HEK293T (cell line): ENCODE data around the gene ATXN7.

Experiments
- CTCF ChIA-PET: fragments of 350-600 bp; formaldehyde crosslinking; extraction: SDS; loops from one replicate; lab custom pipeline; 2021; ENCODE audit warnings: antibody characterized with exemption, inconsistent platforms; lab: Yijun Ruan, JAX
- POLR2A ChIA-PET: fragments of 350-600 bp; formaldehyde crosslinking; extraction: SDS; loops from one replicate; lab custom pipeline; 2020; ENCODE audit warnings: antibody characterized with exemption, inconsistent platforms; lab: Yijun Ruan, JAX
- DNase-seq: peaks from one replicate; pipeline ENCODE4 v3.0.0; 2012; ENCODE audit warnings: mixed read lengths; ENCODE audit errors: extremely low spot score
- ARNT ChIP-seq: fragments of 450-650 bp; IDR thresholded peaks from 2 replicates; pipeline ENCODE4 v1.6.1; 2017; ENCODE audit warnings: mild to moderate bottlenecking
- BHLHE40 ChIP-seq: fragments of 450-650 bp; IDR thresholded peaks from 2 replicates; pipeline ENCODE4 v1.6.1; 2016; ENCODE audit warnings: mild to moderate bottlenecking, moderate library complexity, borderline replicate concordance
- CTBP1 ChIP-seq: fragments of 450-650 bp; IDR thresholded peaks from 2 replicates; pipeline ENCODE4 v1.6.1; 2016; ENCODE audit warnings: borderline replicate concordance
- ELF4 ChIP-seq: fragments of 450-650 bp; IDR thresholded peaks from 2 replicates; pipeline ENCODE4 v1.6.1; 2017; ENCODE audit warnings: antibody characterized with exemption
- FOXA1 ChIP-seq: fragments of 450-650 bp; IDR thresholded peaks from 2 replicates; pipeline ENCODE4 v1.6.1; 2016; ENCODE audit warnings: mild to moderate bottlenecking
- FOXK2 ChIP-seq: fragments of 450-650 bp; IDR thresholded peaks from 2 replicates; pipeline ENCODE4 v1.6.1; 2016; ENCODE audit warnings: mild to moderate bottlenecking
- FOXM1 ChIP-seq: fragments of 450-650 bp; IDR thresholded peaks from 2 replicates; pipeline ENCODE4 v1.6.1; 2017; ENCODE audit warnings: mild to moderate bottlenecking, borderline replicate concordance
- HDGF ChIP-seq: fragments of 450-650 bp; IDR thresholded peaks from 2 replicates; pipeline ENCODE4 v1.6.1; 2017; ENCODE audit warnings: antibody characterized with exemption, borderline replicate concordance
- L3MBTL2 ChIP-seq: fragments of 450-650 bp; conservative IDR thresholded peaks from 2 replicates; pipeline ENCODE4 v1.6.1; 2016; ENCODE audit warnings: mild to moderate bottlenecking
- LEF1 ChIP-seq: fragments of 450-650 bp; IDR thresholded peaks from 2 replicates; pipeline ENCODE4 v1.6.1; 2017; ENCODE audit warnings: mild to moderate bottlenecking, borderline replicate concordance
- NFRKB ChIP-seq: fragments of 450-650 bp; IDR thresholded peaks from 2 replicates; pipeline ENCODE4 v1.6.1; 2016; ENCODE audit warnings: mild to moderate bottlenecking, moderate library complexity
- SP1 ChIP-seq: fragments of 450-650 bp; IDR thresholded peaks from 2 replicates; pipeline ENCODE4 v1.6.1; 2017
- SUZ12 ChIP-seq: fragments of 450-650 bp; IDR thresholded peaks from 2 replicates; pipeline ENCODE4 v1.6.1; 2016; ENCODE audit warnings: mild to moderate bottlenecking
- TARDBP ChIP-seq: fragments of 450-650 bp; IDR thresholded peaks from 2 replicates; pipeline ENCODE4 v1.6.1; 2016
- ZNF384 ChIP-seq: fragments of 450-650 bp; IDR thresholded peaks from 2 replicates; pipeline ENCODE4 v1.6.1; 2016
- TF ChIP-seq, protein P1 (sequence below): fragments of 450-650 bp; IDR thresholded peaks from 2 replicates; pipeline ENCODE4 v1.6.1; 2016

Gene ATXN7

DNA sequence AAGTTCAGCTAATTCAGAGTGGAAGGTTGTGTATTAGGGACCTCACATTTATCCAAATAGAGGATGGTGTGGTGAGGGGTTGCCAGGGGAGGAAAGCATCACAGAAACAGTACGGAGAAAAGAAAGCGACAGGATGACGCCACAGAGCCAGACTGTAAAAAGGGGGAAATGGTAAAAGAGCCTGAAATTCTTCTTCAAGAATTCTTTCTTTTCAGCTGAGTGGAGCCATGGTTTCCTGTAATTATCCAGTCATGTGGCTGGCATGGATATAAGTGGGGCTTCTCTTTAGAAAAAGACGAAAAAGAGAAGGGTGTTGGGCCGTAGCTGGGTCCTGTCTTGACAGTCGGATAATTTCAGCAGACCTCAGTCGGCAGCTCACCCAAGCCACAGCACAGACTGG is 184.1 kb downstream of the ATXN7 start:
- ChIA-PET POLR2A (no interaction called here), CTCF (no interaction called here)
- no peak for DNase-seq
- TF ChIP-seq FOXA1 (no peak), ZNF384 (no peak), SUZ12 (no peak), BHLHE40 (no peak), ELF4 (no peak), HDGF (no peak), ARNT (no peak), CTBP1 (no peak), TARDBP (no peak), FOXM1 (no peak), SP1 (no peak), FOXK2 (no peak), NFRKB (no peak), L3MBTL2 (no peak)
- TF ChIP-seq, protein P1, sequence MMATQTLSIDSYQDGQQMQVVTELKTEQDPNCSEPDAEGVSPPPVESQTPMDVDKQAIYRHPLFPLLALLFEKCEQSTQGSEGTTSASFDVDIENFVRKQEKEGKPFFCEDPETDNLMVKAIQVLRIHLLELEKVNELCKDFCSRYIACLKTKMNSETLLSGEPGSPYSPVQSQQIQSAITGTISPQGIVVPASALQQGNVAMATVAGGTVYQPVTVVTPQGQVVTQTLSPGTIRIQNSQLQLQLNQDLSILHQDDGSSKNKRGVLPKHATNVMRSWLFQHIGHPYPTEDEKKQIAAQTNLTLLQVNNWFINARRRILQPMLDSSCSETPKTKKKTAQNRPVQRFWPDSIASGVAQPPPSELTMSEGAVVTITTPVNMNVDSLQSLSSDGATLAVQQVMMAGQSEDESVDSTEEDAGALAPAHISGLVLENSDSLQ: no peak

DNA sequence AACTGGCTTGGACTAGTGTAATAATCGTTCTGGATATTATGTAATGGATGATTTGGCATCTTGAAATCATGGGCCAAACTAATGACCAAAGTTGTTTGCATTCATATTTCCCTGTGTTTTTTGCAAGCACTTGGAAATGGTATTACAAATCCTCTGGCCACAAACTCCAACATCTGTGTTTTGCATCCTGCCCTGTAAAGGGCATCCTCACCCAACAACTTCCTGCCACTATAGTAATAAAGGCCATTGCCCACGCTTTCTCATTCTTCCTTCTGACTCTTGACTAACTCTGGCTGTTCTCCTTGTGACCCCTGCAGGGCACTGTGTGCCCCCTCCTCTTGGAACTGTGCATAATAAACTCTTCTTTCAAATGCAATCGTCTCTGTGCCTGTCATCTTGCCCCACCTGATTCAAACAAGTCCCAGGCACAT is 185.0 kb downstream of the ATXN7 start:
- TF ChIP-seq CTBP1 (no peak), TARDBP (no peak), ELF4 (no peak), ZNF384 (no peak), FOXK2 (no peak), NFRKB (no peak), L3MBTL2 (no peak), SUZ12 (no peak), LEF1 (no peak), FOXA1 (no peak), ARNT (no peak), FOXM1 (no peak), BHLHE40 (no peak), HDGF (no peak), SP1 (no peak)
- TF ChIP-seq, protein P1: no peak
- ChIA-PET POLR2A (no interaction called here), CTCF (no interaction called here)
- no peak for DNase-seq

DNA sequence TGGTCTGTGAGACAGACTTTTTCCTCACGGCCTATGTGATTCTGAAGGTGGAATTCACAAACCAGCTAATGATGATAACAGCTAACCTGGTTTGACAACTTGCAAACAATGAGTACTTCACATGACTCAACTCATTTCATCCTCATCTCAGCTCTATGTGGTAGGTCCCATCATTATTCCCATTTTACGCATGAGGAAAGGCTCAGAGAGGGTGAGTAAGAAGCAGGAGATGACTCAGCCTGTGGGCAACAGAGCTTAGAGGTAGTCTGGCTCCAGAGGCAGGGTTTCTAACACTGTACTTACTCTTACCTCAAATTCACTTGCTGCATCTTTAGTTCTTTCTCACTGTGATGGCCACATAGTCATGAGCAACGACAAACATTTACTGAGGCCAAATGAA is 185.5 kb downstream of the ATXN7 start:
- POLR2A ChIA-PET: no interaction called here
- CTCF ChIA-PET: no interaction called here
- DNase-seq: no peak
- TF ChIP-seq TARDBP: no peak
- no peak for TF ChIP-seq L3MBTL2
- TF ChIP-seq ELF4: no peak
- TF ChIP-seq FOXA1: no peak
- no peak for TF ChIP-seq SP1
- no peak for TF ChIP-seq ARNT
- no peak for TF ChIP-seq CTBP1
- no peak for TF ChIP-seq ZNF384
- TF ChIP-seq BHLHE40: no peak
- TF ChIP-seq HDGF: no peak
- TF ChIP-seq SUZ12: no peak
- TF ChIP-seq, protein P1: no peak
- TF ChIP-seq NFRKB: no peak
- no peak for TF ChIP-seq LEF1
- TF ChIP-seq FOXK2: no peak
- TF ChIP-seq FOXM1: no peak

DNA sequence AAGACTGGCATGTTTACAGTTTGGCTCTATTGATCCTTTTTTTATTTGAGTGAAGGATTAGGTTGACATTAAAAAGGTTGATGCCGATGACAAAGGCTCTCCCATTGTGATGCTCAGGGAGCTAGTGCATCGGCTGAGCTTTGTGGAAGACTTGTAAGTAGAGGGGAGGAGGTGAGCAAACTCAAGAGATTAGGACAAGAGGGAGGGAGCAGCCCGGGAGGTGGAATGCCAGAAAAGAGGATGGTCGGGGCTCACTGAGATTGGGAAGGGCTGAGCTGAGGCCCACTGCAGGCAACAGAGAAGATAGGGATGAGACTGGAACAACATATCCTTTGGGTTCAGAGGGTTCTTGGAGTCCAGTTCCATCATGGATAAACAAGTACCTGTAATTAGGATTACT is 186.2 kb downstream of the ATXN7 start:
- TF ChIP-seq SP1 (no peak), LEF1 (no peak), FOXM1 (no peak), HDGF (no peak)
- CTCF ChIA-PET: no interaction called here
- POLR2A ChIA-PET: no interaction called here
- no peak for DNase-seq
